Stomach (tissue), 19 donors: Measurements from ENCODE around the gene PLEKHM3. TPM values are rescaled to one million over a fixed set of nuclear protein-coding genes. Genes with fewer than 3 reads are reported as not detected.

Experiments
- DNase-seq, 2 donors: peaks; one replicate each; pipeline versions ENCODE4 v3.0.0 to v3.0.0-alpha.2; 2013 to 2019
- H3K27ac ChIP-seq, 5 donors: fragments of 200-600 bp in 4 of 5; sonication (generic) in 4 of 5; one replicate each; pipeline ENCODE4 v1.5.1; 2013 to 2019; ENCODE audit warnings: mild to moderate bottlenecking in 1 of 5, moderate library complexity in 1 of 5
- H3K27me3 ChIP-seq, 3 donors: fragments of 200-600 bp; sonication (generic); one replicate each; pipeline ENCODE4 v1.5.1; 2017 to 2019; ENCODE audit warnings: mixed run types in 1 of 3
- H3K36me3 ChIP-seq, 4 donors: fragments of 200-600 bp; sonication (generic); 1 replicate in 3 of 4; 2 replicates in 1 of 4; pipeline ENCODE4 v1.5.1; 2016 to 2019
- H3K4me1 ChIP-seq, 4 donors: fragments of 200-600 bp; sonication (generic); one replicate each; pipeline ENCODE4 v1.5.1; 2016 to 2019
- H3K4me3 ChIP-seq, 4 donors: fragments of 200-600 bp; sonication (generic) in 3 of 4; one replicate each; pipeline ENCODE4 v1.5.1; 2016 to 2019; ENCODE audit warnings: mild to moderate bottlenecking in 1 of 4
- H3K9me3 ChIP-seq, 4 donors: fragments of 200-600 bp; sonication (generic); one replicate each; pipeline ENCODE4 v1.5.1; 2016 to 2019
- CTCF ChIP-seq, 7 experiments: fragments of 450-650 bp in 4 of 7; fragments of 200-600 bp in 3 of 7; sonication (generic) in 3 of 7; IDR thresholded peaks; one replicate each; pipeline ENCODE4 v1.5.1; 2016 to 2019; ENCODE audit warnings: antibody characterized with exemption in 7 of 7, control low read depth in 2 of 7, mild to moderate bottlenecking in 1 of 7
- EP300 ChIP-seq: sonication (generic); formaldehyde crosslinking; IDR thresholded peaks from one replicate; pipeline ENCODE4 v1.6.1; 2017; ENCODE audit warnings: antibody characterized with exemption
- POLR2A ChIP-seq, 4 donors: fragments of 450-650 bp; IDR thresholded peaks; one replicate each; pipeline ENCODE4 v1.6.1; 2016; ENCODE audit warnings: antibody characterized with exemption in 4 of 4, control low read depth in 2 of 4, mild to moderate bottlenecking in 1 of 4, moderate library complexity in 1 of 4
- POLR2AphosphoS5 ChIP-seq, 3 donors: sonication (generic); formaldehyde crosslinking; IDR thresholded peaks; one replicate each; pipeline ENCODE4 v1.6.1; 2016; ENCODE audit warnings: antibody characterized with exemption in 3 of 3
- WGBS, 5 donors: extraction: QIAGEN DNeasy Blood & Tissue Kit in 3 of 5; methylation state at CpG; one replicate each; pipeline versions ENCODE4 v1.1.5 to v1.1.7; 2013 to 2018; 5-methylcytosine and 5-hydroxymethylcytosine counted together
- intact Hi-C: fragments of 100-400 bp; cut with DNase I; formaldehyde crosslinking; loops from one replicate; pipeline ENCODE4 v1.15.1; 2023; ENCODE audit warnings: low total_unique reads
- long read RNA-seq, 10 donors: transcript quantifications; one replicate each; lab custom pipeline, GENCODE V29; 2026
- polyA plus RNA-seq, 3 donors: library from polyadenylated mRNA; stranded (reverse); fragments of 200-250 nt; gene quantifications; one replicate each; pipeline ENCODE4 v1.2.3, GENCODE V29; 2013
- total RNA-seq, 5 donors: library from RNA; depleted of rRNA; stranded (reverse); fragments of >200 nt; gene quantifications; one replicate each; pipeline versions ENCODE4 v1.1.0 to v1.2.3, GENCODE V29; 2014 to 2016
- donor health status: healthy with polysubstance abuse.
- donor health status: Bipolar disorder and iron deficiency.
- donor health status: healthy.

PLEKHM3 gene, protein sequence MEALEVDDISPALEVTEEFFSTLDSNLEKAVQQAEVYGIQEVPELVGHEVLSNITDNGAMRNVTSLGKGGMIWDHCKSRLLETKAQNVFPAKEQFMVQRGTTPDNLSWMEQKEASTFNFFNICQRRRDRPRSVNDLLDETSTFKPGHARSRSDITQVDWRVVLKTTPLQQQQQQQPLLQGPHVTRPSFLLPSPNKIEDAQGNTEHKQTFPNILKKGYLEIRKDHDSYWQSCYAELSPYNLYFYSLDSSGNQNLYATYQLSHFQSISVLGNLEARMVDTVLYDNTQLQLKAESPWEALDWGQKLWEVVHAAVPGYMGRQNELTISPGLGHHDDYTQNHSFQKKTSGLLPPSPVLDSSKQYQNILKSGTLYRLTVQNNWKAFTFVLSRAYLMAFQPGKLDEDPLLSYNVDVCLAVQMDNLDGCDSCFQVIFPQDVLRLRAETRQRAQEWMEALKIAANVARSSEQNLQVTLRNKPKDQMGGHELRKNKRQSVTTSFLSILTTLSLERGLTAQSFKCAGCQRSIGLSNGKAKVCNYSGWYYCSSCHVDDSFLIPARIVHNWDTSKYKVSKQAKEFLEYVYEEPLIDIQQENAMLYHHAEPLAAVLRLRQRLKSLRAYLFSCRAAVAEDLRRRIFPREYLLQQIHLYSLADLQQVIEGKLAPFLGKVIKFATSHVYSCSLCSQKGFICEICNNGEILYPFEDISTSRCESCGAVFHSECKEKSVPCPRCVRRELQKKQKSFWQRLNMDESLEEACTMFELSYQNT
- total RNA-seq = 10 to 100 TPM in 3 of 5 donors, 1 to 10 TPM in 2; 4.9 to 35.1 (median 11.3) TPM
- 1 to 10 TPM; 2.1 to 3.5 (median 2.7) TPM for polyA plus RNA-seq
- long read RNA-seq, donor 1 = 0 reads
- long read RNA-seq, donor 2 = 0 reads
- long read RNA-seq, donor 3 = 0 reads
- long read RNA-seq, donor 4 = 0 reads
- long read RNA-seq, donor 5, full-length matches to known transcripts = 1 of 1 reads
- long read RNA-seq, donor 5, partial matches to known transcripts = 0 of 1 reads
- long read RNA-seq, donor 5, other reads (novel, unspliced or antisense) = 0 of 1 reads
- long read RNA-seq, donor 6 = 0 reads
- long read RNA-seq, donor 7 = 0 reads
- long read RNA-seq, donor 8 = 0 reads
- long read RNA-seq, donor 9 = 0 reads
- long read RNA-seq, donor 10 = 0 reads

GRCh38 chr2:208025037-208025813 is at the start of gene PLEKHM3:
Gene PLEKHM3 (minus strand): TSS chr2:208025527. CDS start chr2:208001639, 23,888 bp downstream.
- no peak for TF ChIP-seq EP300
- TF ChIP-seq POLR2AphosphoS5 (IDR thresholded peaks at IDR 0.05) = peak; percentile 70 to 88 (median 75)
- TF ChIP-seq CTCF (IDR thresholded peaks at IDR 0.05) = peak in 1 of 7 experiments; percentile 5
- TF ChIP-seq POLR2A (IDR thresholded peaks at IDR 0.05) = peak in 1 of 4 donors; percentile 30

DNA sequence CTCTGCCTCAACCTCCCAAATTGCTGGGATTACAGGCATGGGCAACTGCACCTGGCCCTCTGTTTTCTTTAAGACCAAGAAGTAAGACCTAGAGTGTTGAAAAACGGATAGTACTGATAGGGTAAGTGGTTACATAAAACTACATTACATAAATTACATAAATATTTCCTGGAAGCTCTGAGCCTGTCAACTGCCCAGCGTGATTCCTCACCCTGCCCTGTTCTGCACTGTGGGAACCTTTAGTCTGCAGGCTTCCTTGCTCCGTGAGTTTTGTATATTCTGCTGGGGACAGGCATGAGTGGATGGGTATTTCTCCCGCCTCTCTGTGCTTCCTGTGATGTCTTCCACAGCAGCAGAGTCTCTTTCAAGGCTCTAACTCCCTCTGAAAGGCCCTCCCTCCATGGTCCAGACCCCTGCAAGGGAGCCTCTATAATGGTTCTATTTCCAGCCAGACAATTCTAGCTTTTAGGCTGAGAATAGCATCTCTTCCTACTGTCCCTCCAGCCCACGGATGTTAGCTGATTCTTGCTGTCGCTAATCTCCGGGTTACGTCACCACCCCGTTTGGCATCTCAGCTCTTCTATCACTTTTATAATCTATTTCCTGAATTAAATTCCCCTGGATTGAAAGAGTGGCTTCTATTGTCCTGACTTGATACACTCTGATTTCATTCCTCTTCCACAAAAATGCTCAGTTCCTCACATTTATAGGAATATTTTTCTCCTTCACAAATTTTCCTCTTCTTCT is 49.5 kb upstream of the PLEKHM3 start:
- 42 to 59% (median 51%) methylated on average over 9 of the region's 9 CpGs for WGBS, 5 donors

More at GRCh38 chr2:208025037-208025813, at the start of gene PLEKHM3:
- no peaks in the 10 kb centered on the region for H3K9me3 ChIP-seq
- intact Hi-C loops = no loop called here
- peak within 1 kb of the TSS; percentile 72 to 91 (median 87) for H3K27ac ChIP-seq
- H3K4me3 ChIP-seq = peak within 1 kb of the TSS; percentile 76 to 81 (median 78)
- peaks cover 13 to 42% (median 30%) of the 10 kb centered on the region in 4 donors for H3K4me1 ChIP-seq
- WGBS, 5 donors = 1 to 3% (median 2%) methylated on average over 21 to 38 of the region's 38 CpGs
- H3K27me3 ChIP-seq = no peaks in the 10 kb centered on the region
- peaks cover 0 to 2% (median 0%) of the 10 kb centered on the region in 4 donors for H3K36me3 ChIP-seq
- DNase-seq = peak; percentile 91 to 95

More for the DNA sequence above, 49.5 kb upstream of the PLEKHM3 start:
- peaks cover 0 to 18% (median 0%) of the 10 kb centered on the region in 3 donors for H3K27me3 ChIP-seq
- H3K27ac ChIP-seq = no peak overlapping the region
- no peaks in the 10 kb centered on the region for H3K4me1 ChIP-seq
- TF ChIP-seq POLR2AphosphoS5 (IDR thresholded peaks at IDR 0.05) = no peak
- no peak for TF ChIP-seq EP300
- TF ChIP-seq CTCF (IDR thresholded peaks at IDR 0.05) = no peak
- no peak for TF ChIP-seq POLR2A (IDR thresholded peaks at IDR 0.05)
- H3K36me3 ChIP-seq = no peaks in the 10 kb centered on the region
- intact Hi-C loops = loop anchor here (10.0 kb wide), 1 partner anchor 1380 kb away; no protein-coding TSS in a partner anchor
- no peak overlapping the region for H3K4me3 ChIP-seq
- peaks cover 0 to 3% (median 0%) of the 10 kb centered on the region in 4 donors for H3K9me3 ChIP-seq
- DNase-seq = no peak
